ENCODE data around the gene RALBP1.

GRCh38 chr18:9557250-9557943 lies 82.1 kb downstream of the RALBP1 start:
- TF ChIP-seq CTCF (optimal IDR thresholded peaks at IDR 0.05 in 1 of 3, IDR thresholded peaks at IDR 0.05 in 1 of 3, conservative IDR thresholded peaks at IDR 0.05 in 1 of 3; ENCODE audit: extremely low read depth in 1 of 3, insufficient read depth in 2 of 3, low read length in 3 of 3) (no peak), EZH2 (IDR thresholded peaks at IDR 0.05; ENCODE audit: low read length) (no peak)
